ENCODE data around the gene CDC14B.
"Not testable (repeated sequence)": the region's sequence is repeated elsewhere in the genome, so short reads cannot be mapped to it uniquely, and the experiment has no call there.

The CDC14B gene

GRCh38 chr9:96621618-96622017 is 2.0 kb upstream of the CDC14B start:
- DNase-seq: no peak

- no peak for DNase-seq
Measured at GRCh38 chr9:96620832-96621269, 1.2 kb upstream of the CDC14B start.

- DNase-seq: no peak
Measured at GRCh38 chr9:96620181-96620514, 505 bp upstream of the CDC14B start.

- DNase-seq: no peak
Measured at GRCh38 chr9:96619124-96619465, 548 bp downstream of the CDC14B start.

- DNase-seq: peak; percentile 41 to 50
Measured at GRCh38 chr9:96618209-96619123, 1.2 kb downstream of the CDC14B start.

- no peak for DNase-seq
Measured at GRCh38 chr9:96617439-96618185, 2.0 kb downstream of the CDC14B start.

- DNase-seq: no peak
Measured at GRCh38 chr9:96616817-96617438, 2.7 kb downstream of the CDC14B start.

- no peak for DNase-seq
Measured at GRCh38 chr9:96615411-96615810, 4.2 kb downstream of the CDC14B start.

- DNase-seq: not testable (repeated sequence)
Measured at GRCh38 chr9:96614664-96615063, 5.0 kb downstream of the CDC14B start.

GRCh38 chr9:96612966-96613589 is 6.6 kb downstream of the CDC14B start:
- DNase-seq: no peak

GRCh38 chr9:96612105-96612965 is 7.3 kb downstream of the CDC14B start:
- no peak for DNase-seq

GRCh38 chr9:96611302-96611701 is 8.3 kb downstream of the CDC14B start:
- no peak for DNase-seq

- no peak for DNase-seq
Measured at GRCh38 chr9:96609732-96610131, 9.9 kb downstream of the CDC14B start.

- no peak for DNase-seq
Measured at GRCh38 chr9:96607971-96608370, 11.7 kb downstream of the CDC14B start.

- no peak for DNase-seq
Measured at GRCh38 chr9:96605328-96605727, 14.3 kb downstream of the CDC14B start.

- no peak for DNase-seq
Measured at GRCh38 chr9:96604004-96604319, 15.7 kb downstream of the CDC14B start.

- DNase-seq: no peak
Measured at GRCh38 chr9:96603305-96604003, 16.2 kb downstream of the CDC14B start.

GRCh38 chr9:96599298-96599697 is 20.3 kb downstream of the CDC14B start:
- DNase-seq: no peak

- no peak for DNase-seq
Measured at GRCh38 chr9:96596601-96597111, 23.0 kb downstream of the CDC14B start.

GRCh38 chr9:96587338-96588315 is 32.0 kb downstream of the CDC14B start:
- DNase-seq: no peak

All from activated T-cell treated with anti-CD3 and anti-CD28 coated beads, Interleukin-2, amount 50 U/mL, for 48 hours (primary cell).